Esophagus muscularis mucosa (tissue), 4 donors: ENCODE data around the gene CHI3L2.

ENCODE experiments used
- EP300 ChIP-seq: sonication (generic); formaldehyde crosslinking; IDR thresholded peaks from one replicate; pipeline ENCODE4 v1.6.1; 2017; ENCODE audit warnings: antibody characterized with exemption
- POLR2A ChIP-seq: fragments of 450-650 bp; IDR thresholded peaks from one replicate; pipeline ENCODE4 v1.6.1; 2017; ENCODE audit warnings: antibody characterized with exemption, moderate library complexity, mild to moderate bottlenecking, low read depth
- POLR2AphosphoS5 ChIP-seq, 2 donors: sonication (generic); formaldehyde crosslinking; IDR thresholded peaks; one replicate each; pipeline ENCODE4 v1.6.1; 2017; ENCODE audit warnings: antibody characterized with exemption in 2 of 2
- TF ChIP-seq, protein P1 (sequence below), 3 experiments: fragments of 200-600 bp in 2 of 3; fragments of 450-650 bp in 1 of 3; sonication (generic) in 2 of 3; IDR thresholded peaks; one replicate each; pipeline ENCODE4 v1.5.1; 2017 to 2019; ENCODE audit warnings: antibody characterized with exemption in 3 of 3, mild to moderate bottlenecking in 2 of 3, moderate library complexity in 1 of 3

DNA sequence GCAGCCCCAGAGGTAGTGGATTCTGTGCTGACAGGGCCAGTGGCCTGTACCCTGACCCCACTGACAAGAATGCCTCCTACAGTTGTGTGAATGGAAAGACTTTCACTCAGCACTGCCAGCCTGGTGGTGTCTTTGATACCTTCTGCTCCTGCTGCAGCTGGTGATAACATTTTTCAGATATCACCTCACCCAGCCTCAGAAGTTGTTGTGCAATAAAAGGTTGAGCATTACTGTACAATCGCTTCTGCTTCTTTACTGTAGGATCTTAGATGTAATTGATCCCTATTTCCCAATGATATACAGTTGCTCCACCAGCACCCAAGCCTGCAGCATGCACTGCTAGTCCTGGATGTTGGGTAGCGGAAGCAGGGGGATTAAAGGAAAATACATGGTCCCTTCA is 58.4 kb downstream of the CHI3L2 start:
- TF ChIP-seq, protein P1, sequence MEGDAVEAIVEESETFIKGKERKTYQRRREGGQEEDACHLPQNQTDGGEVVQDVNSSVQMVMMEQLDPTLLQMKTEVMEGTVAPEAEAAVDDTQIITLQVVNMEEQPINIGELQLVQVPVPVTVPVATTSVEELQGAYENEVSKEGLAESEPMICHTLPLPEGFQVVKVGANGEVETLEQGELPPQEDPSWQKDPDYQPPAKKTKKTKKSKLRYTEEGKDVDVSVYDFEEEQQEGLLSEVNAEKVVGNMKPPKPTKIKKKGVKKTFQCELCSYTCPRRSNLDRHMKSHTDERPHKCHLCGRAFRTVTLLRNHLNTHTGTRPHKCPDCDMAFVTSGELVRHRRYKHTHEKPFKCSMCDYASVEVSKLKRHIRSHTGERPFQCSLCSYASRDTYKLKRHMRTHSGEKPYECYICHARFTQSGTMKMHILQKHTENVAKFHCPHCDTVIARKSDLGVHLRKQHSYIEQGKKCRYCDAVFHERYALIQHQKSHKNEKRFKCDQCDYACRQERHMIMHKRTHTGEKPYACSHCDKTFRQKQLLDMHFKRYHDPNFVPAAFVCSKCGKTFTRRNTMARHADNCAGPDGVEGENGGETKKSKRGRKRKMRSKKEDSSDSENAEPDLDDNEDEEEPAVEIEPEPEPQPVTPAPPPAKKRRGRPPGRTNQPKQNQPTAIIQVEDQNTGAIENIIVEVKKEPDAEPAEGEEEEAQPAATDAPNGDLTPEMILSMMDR (IDR thresholded peaks at IDR 0.05) = no peak
- TF ChIP-seq POLR2A (no peak), POLR2AphosphoS5 (IDR thresholded peaks at IDR 0.05) (no peak), EP300 (no peak)
